Upper lobe of left lung (tissue), 4 donors: ENCODE measurements around the gene NHS.

Source experiments
- CTCF ChIP-seq, 6 experiments: fragments of 450-650 bp in 4 of 6; fragments of 200-600 bp in 2 of 6; sonication (generic) in 2 of 6; IDR thresholded peaks; one replicate each; pipeline ENCODE4 v1.5.1; 2016 to 2019; ENCODE audit warnings: antibody characterized with exemption in 6 of 6
- POLR2A ChIP-seq, 4 donors: fragments of 450-650 bp; IDR thresholded peaks; one replicate each; pipeline ENCODE4 v1.5.1; 2016 to 2017; ENCODE audit warnings: antibody characterized with exemption in 4 of 4, mild to moderate bottlenecking in 2 of 4

- TF ChIP-seq CTCF (IDR thresholded peaks at IDR 0.05) (no peak), POLR2A (IDR thresholded peaks at IDR 0.05) (no peak)
Observed at GRCh38 chrX:17591741-17592110, 216.7 kb downstream of the NHS start.
